ENCODE data around the gene ITGB4. TPM values are rescaled to one million over a fixed set of nuclear protein-coding genes. Genes with fewer than 3 reads are reported as not detected.

Gene ITGB4
- total RNA-seq, 6 donors from 2014 or later: 16.8 to 75.2 (median 41.2) TPM

GRCh38 chr17:75725504-75725903 is 4.2 kb downstream of the ITGB4 start:
- peaks cover 0 to 12% (median 5%) of the 10 kb centered on the region in 4 donors for H3K27me3 ChIP-seq
- peaks cover 15 to 41% (median 24%) of the 10 kb centered on the region in 4 donors for H3K4me1 ChIP-seq
- 92 to 96% methylated on average over 6 to 7 of the region's 7 CpGs for WGBS, 2 donors
- no peak for DNase-seq
- H3K36me3 ChIP-seq: peaks cover 0 to 30% (median 2%) of the 10 kb centered on the region in 4 donors
- TF ChIP-seq EP300 (IDR thresholded peaks at IDR 0.05) (no peak), POLR2A (IDR thresholded peaks at IDR 0.05) (no peak), POLR2AphosphoS5 (IDR thresholded peaks at IDR 0.05) (no peak), CTCF (IDR thresholded peaks at IDR 0.05) (no peak)
- no peaks in the 10 kb centered on the region for H3K9me3 ChIP-seq
- H3K27ac ChIP-seq: no peak overlapping the region
- ATAC-seq (ENCODE audit: low FRiP score in 2 of 2): no peak
- no peak overlapping the region for H3K4me3 ChIP-seq

GRCh38 chr17:75727391-75727790 is 6.1 kb downstream of the ITGB4 start:
- no peak overlapping the region for H3K4me3 ChIP-seq
- WGBS, 2 donors: 95% methylated on average over 16 of the region's 18 CpGs; no CpG with 5 or more reads in 1 of the 2 donors
- ATAC-seq (ENCODE audit: low FRiP score in 2 of 2): no peak
- peaks cover 0 to 22% (median 8%) of the 10 kb centered on the region in 4 donors for H3K4me1 ChIP-seq
- no peak for DNase-seq
- peaks cover 0 to 37% (median 2%) of the 10 kb centered on the region in 4 donors for H3K36me3 ChIP-seq
- no peak for TF ChIP-seq POLR2A (IDR thresholded peaks at IDR 0.05)
- TF ChIP-seq POLR2AphosphoS5 (IDR thresholded peaks at IDR 0.05): no peak
- TF ChIP-seq CTCF (IDR thresholded peaks at IDR 0.05): no peak
- TF ChIP-seq EP300 (IDR thresholded peaks at IDR 0.05): no peak
- H3K27me3 ChIP-seq: no peaks in the 10 kb centered on the region
- no peaks in the 10 kb centered on the region for H3K9me3 ChIP-seq
- no peak overlapping the region for H3K27ac ChIP-seq

GRCh38 chr17:75729351-75729750 is 8.1 kb downstream of the ITGB4 start:
- no peaks in the 10 kb centered on the region for H3K9me3 ChIP-seq
- no peak overlapping the region for H3K4me3 ChIP-seq
- no peak for TF ChIP-seq CTCF (IDR thresholded peaks at IDR 0.05)
- no peak for TF ChIP-seq POLR2AphosphoS5 (IDR thresholded peaks at IDR 0.05)
- no peak for TF ChIP-seq POLR2A (IDR thresholded peaks at IDR 0.05)
- TF ChIP-seq EP300 (IDR thresholded peaks at IDR 0.05): no peak
- peaks cover 0 to 3% (median 0%) of the 10 kb centered on the region in 4 donors for H3K4me1 ChIP-seq
- WGBS, 2 donors: 90 to 95% methylated on average over 7 of the region's 7 CpGs
- no peak overlapping the region for H3K27ac ChIP-seq
- H3K27me3 ChIP-seq: no peaks in the 10 kb centered on the region
- H3K36me3 ChIP-seq: peaks cover 0 to 37% (median 2%) of the 10 kb centered on the region in 4 donors
- no peak for DNase-seq
- no peak for ATAC-seq (ENCODE audit: low FRiP score in 2 of 2)

GRCh38 chr17:75730065-75730464 is 8.8 kb downstream of the ITGB4 start:
- H3K36me3 ChIP-seq: peaks cover 0 to 38% (median 2%) of the 10 kb centered on the region in 4 donors
- H3K4me1 ChIP-seq: no peaks in the 10 kb centered on the region
- TF ChIP-seq EP300 (IDR thresholded peaks at IDR 0.05) (no peak), POLR2AphosphoS5 (IDR thresholded peaks at IDR 0.05) (no peak), CTCF (IDR thresholded peaks at IDR 0.05) (no peak), POLR2A (IDR thresholded peaks at IDR 0.05) (no peak)
- H3K27ac ChIP-seq: no peak overlapping the region
- 94 to 96% methylated on average over 21 to 24 of the region's 24 CpGs for WGBS, 2 donors
- ATAC-seq (ENCODE audit: low FRiP score in 2 of 2): no peak
- H3K4me3 ChIP-seq: no peak overlapping the region
- no peaks in the 10 kb centered on the region for H3K9me3 ChIP-seq
- no peaks in the 10 kb centered on the region for H3K27me3 ChIP-seq
- no peak for DNase-seq

GRCh38 chr17:75731086-75731715 is 9.9 kb downstream of the ITGB4 start:
- no peak overlapping the region for H3K4me3 ChIP-seq
- H3K36me3 ChIP-seq: peaks cover 0 to 40% (median 3%) of the 10 kb centered on the region in 4 donors
- TF ChIP-seq POLR2AphosphoS5 (IDR thresholded peaks at IDR 0.05) (no peak), POLR2A (IDR thresholded peaks at IDR 0.05) (no peak), CTCF (IDR thresholded peaks at IDR 0.05) (no peak), EP300 (IDR thresholded peaks at IDR 0.05) (no peak)
- ATAC-seq (ENCODE audit: low FRiP score in 2 of 2) (no peak), DNase-seq (no peak)
- H3K27ac ChIP-seq: no peak overlapping the region
- H3K9me3 ChIP-seq: no peaks in the 10 kb centered on the region
- 92 to 98% methylated on average over 8 to 26 of the region's 26 CpGs for WGBS, 2 donors
- H3K27me3 ChIP-seq: no peaks in the 10 kb centered on the region
- no peaks in the 10 kb centered on the region for H3K4me1 ChIP-seq

Data from upper lobe of left lung (tissue), 6 donors.